Loucy (cell line): Measurements from ENCODE around the gene TMEM164.

ENCODE experiments used
- CTCF ChIP-seq: fragments of 200-600 bp; sonication (generic); conservative IDR thresholded peaks from 2 replicates; pipeline ENCODE4 v1.5.1; 2014; ENCODE audit warnings: mild to moderate bottlenecking, antibody characterized with exemption, low read length
- EZH2phosphoT487 ChIP-seq: fragments of 200-600 bp; IDR thresholded peaks from 2 replicates; pipeline ENCODE4 v1.6.1; 2018; ENCODE audit warnings: antibody characterized with exemption, mild to moderate bottlenecking, moderate library complexity, borderline replicate concordance

GRCh38 chrX:110162867-110163266, 160.0 kb downstream of the TMEM164 start:
- TF ChIP-seq EZH2phosphoT487 (no peak), CTCF (no peak)
